ENCODE data around the gene PNO1.

DNA sequence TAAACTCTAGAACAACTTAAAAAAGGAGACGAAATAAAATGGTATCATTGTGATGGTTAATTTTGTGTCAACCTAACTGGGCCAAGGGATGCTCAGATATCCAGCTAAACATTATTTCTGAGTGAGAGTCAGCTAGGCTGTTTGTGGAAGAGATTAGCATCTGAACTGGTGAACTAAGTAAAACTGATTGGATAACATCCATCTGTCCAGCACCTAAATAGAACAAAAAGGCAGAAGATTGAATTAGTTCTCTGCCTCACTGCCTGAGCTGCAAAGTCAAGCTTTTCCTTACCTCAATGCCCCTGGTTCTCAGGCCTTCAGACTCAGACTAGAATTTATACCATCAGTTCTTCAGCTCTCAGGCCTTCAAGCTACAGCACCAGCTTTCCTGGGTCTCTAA lies 64.6 kb downstream of the PNO1 start:
- TF ChIP-seq SP1 (IDR thresholded peaks at IDR 0.05) (no peak), FOXA1 (IDR thresholded peaks at IDR 0.05) (no peak), ARNT (IDR thresholded peaks at IDR 0.05) (no peak), BHLHE40 (IDR thresholded peaks at IDR 0.05; ENCODE audit: borderline replicate concordance) (no peak), FOXK2 (IDR thresholded peaks at IDR 0.05) (no peak), ZNF384 (IDR thresholded peaks at IDR 0.05) (no peak), HDGF (IDR thresholded peaks at IDR 0.05; ENCODE audit: borderline replicate concordance) (no peak), NFRKB (IDR thresholded peaks at IDR 0.05) (no peak), SUZ12 (IDR thresholded peaks at IDR 0.05) (no peak), ELF4 (IDR thresholded peaks at IDR 0.05) (no peak), FOXM1 (IDR thresholded peaks at IDR 0.05; ENCODE audit: borderline replicate concordance) (no peak), TARDBP (IDR thresholded peaks at IDR 0.05) (no peak), LEF1 (IDR thresholded peaks at IDR 0.05; ENCODE audit: borderline replicate concordance) (no peak)
- TF ChIP-seq, protein P1, sequence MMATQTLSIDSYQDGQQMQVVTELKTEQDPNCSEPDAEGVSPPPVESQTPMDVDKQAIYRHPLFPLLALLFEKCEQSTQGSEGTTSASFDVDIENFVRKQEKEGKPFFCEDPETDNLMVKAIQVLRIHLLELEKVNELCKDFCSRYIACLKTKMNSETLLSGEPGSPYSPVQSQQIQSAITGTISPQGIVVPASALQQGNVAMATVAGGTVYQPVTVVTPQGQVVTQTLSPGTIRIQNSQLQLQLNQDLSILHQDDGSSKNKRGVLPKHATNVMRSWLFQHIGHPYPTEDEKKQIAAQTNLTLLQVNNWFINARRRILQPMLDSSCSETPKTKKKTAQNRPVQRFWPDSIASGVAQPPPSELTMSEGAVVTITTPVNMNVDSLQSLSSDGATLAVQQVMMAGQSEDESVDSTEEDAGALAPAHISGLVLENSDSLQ (IDR thresholded peaks at IDR 0.05) = no peak
